ENCODE results near the gene CST9. TPM values are rescaled to one million over a fixed set of nuclear protein-coding genes. Genes with fewer than 3 reads are reported as not detected.

The CST9 gene
- total RNA-seq, 1 experiment from 2014 or later: not detected

GRCh38 chr20:23587631-23588030 is 18.1 kb downstream of the CST9 start:
- H3K9ac ChIP-seq (ENCODE audit: low read length): no peak overlapping the region
- no peaks in the 10 kb centered on the region for H3K4me1 ChIP-seq (ENCODE audit: insufficient read depth, low read length)
- intact Hi-C loops (cut with micrococcal nuclease): no loop called here
- ChIA-PET CTCF (no interaction called here), POLR2A (ENCODE audit: unreplicated experiment) (no interaction called here)
- no peaks in the 10 kb centered on the region for H3F3A ChIP-seq (ENCODE audit: low read length, unreplicated experiment)
- no peak overlapping the region for H3K4me2 ChIP-seq (ENCODE audit: low read length)
- H3K79me2 ChIP-seq (ENCODE audit: low read length): no peaks in the 10 kb centered on the region
- TF ChIP-seq EZH2 (IDR thresholded peaks at IDR 0.05; ENCODE audit: low read length, unreplicated experiment) (no peak), CTCF (conservative IDR thresholded peaks at IDR 0.05; ENCODE audit: low read depth, low read length) (no peak), EZH2phosphoT487 (IDR thresholded peaks at IDR 0.05; ENCODE audit: borderline replicate concordance, low read length) (no peak)
- no peaks in the 10 kb centered on the region for H3K9me3 ChIP-seq (ENCODE audit: low read length)
- H3K9me2 ChIP-seq (replicated peaks; ENCODE audit: low read length): no peaks in the 10 kb centered on the region
- H4K20me1 ChIP-seq (ENCODE audit: low read length): no peaks in the 10 kb centered on the region
- H3K27me3 ChIP-seq (ENCODE audit: low read length): peaks cover 19% of the 10 kb centered on the region; the same call in 1 of the 2 replicates
- no peak overlapping the region for H3K27ac ChIP-seq (ENCODE audit: low read length)
- H2AFZ ChIP-seq (ENCODE audit: low read length): no peak overlapping the region
- H3K4me3 ChIP-seq (ENCODE audit: low read length): no peak overlapping the region
- DNase-seq (no peak), ATAC-seq (no peak)
- no peaks in the 10 kb centered on the region for H3K36me3 ChIP-seq (ENCODE audit: low read depth, low read length)
- BruUV-seq (replicated peaks): no TSS peak

- H3K9ac ChIP-seq (ENCODE audit: low read length): no peak overlapping the region
- H3K9me3 ChIP-seq (ENCODE audit: low read length): no peaks in the 10 kb centered on the region
- DNase-seq: no peak
- H3K4me2 ChIP-seq (ENCODE audit: low read length): no peak overlapping the region
- ChIA-PET CTCF (no interaction called here), POLR2A (ENCODE audit: unreplicated experiment) (no interaction called here)
- no peaks in the 10 kb centered on the region for H3K4me1 ChIP-seq (ENCODE audit: insufficient read depth, low read length)
- H3K27ac ChIP-seq (ENCODE audit: low read length): no peak overlapping the region
- H3F3A ChIP-seq (ENCODE audit: low read length, unreplicated experiment): no peaks in the 10 kb centered on the region
- TF ChIP-seq CTCF (conservative IDR thresholded peaks at IDR 0.05; ENCODE audit: low read depth, low read length) (no peak), EZH2 (IDR thresholded peaks at IDR 0.05; ENCODE audit: low read length, unreplicated experiment) (no peak), EZH2phosphoT487 (IDR thresholded peaks at IDR 0.05; ENCODE audit: borderline replicate concordance, low read length) (no peak)
- peaks cover 19% of the 10 kb centered on the region; the same call in 1 of the 2 replicates for H3K27me3 ChIP-seq (ENCODE audit: low read length)
- no peak overlapping the region for H2AFZ ChIP-seq (ENCODE audit: low read length)
- H3K9me2 ChIP-seq (replicated peaks; ENCODE audit: low read length): no peaks in the 10 kb centered on the region
- no peaks in the 10 kb centered on the region for H3K36me3 ChIP-seq (ENCODE audit: low read depth, low read length)
- intact Hi-C loops (cut with micrococcal nuclease): no loop called here
- no peaks in the 10 kb centered on the region for H3K79me2 ChIP-seq (ENCODE audit: low read length)
- ATAC-seq: no peak
- no peak overlapping the region for H3K4me3 ChIP-seq (ENCODE audit: low read length)
- no peaks in the 10 kb centered on the region for H4K20me1 ChIP-seq (ENCODE audit: low read length)
- no TSS peak for BruUV-seq (replicated peaks)
Measured at GRCh38 chr20:23586735-23587525, 18.8 kb downstream of the CST9 start.

Measured in PC-3 (cell line).